NCI-H446 (cell line): Measurements from ENCODE around the gene MAGEB1.

Experiments used
- DNase-seq, 2 experiments: peaks; one replicate each; lab custom pipeline; 2025; lab: John Stamatoyannopoulos, UW

Gene MAGEB1

DNA sequence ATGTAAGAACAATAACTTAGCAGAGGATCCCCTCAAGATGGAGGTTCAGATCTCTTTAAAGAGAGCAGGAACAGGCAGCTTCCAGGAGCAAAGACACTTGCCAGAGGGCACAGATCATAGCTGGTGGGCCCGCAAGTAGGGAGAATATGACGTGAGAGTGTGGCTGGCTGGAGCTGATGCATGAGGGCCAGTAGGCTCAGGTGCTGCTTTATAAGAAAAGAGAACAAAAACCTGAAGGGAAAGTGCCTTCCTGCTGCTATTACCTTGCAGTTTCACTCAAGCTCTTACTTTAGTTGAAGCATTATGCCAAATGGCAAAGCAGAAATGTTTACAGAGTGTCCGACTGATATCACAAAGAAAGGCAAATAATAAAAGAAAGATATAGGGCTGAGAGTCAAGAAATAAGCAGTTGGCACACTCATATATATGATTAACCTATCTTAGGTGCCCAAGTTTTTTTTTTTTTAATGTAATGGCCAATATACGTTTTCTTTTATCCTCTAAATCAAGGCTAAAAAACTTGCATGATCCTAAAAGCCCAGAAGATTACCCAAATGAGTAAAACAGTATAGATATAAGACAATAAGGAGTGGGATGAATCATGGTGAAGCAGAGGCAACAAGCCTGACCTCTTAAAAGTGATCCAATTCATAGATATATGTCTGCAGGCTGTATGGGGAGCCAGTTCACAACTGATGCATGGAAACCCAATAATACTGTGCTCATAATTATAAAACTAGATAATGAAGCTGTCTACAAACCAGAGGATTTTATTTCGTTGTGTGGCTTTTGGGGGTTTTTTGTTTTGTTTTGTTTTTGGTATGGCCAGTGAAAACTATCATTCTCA is 49.7 kb downstream of the MAGEB1 start:
- no peak for DNase-seq

DNA sequence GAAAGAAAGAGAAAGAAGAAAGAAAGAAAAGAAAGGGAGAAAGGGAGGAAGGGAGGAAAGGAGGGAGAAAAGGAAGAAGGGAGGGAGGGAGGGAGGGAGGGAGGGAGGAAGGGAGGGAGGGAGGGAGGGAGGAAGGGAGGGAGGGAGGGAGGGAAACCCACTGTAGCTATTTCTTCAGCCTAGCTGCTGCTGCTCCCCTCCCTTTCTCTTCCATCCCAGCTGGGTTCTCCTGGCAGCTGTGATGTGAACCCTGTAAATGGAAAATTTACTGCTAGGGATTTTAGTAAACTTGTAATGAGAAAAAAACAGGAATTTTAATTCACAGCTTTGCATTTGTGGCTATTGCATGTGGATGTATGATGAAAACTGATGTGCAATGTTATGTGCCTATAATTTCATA is 54.3 kb downstream of the MAGEB1 start:
- DNase-seq = no peak
